ENCODE data around the gene DNAJC7. TPM values are rescaled to one million over a fixed set of nuclear protein-coding genes. Genes with fewer than 3 reads are reported as not detected.
A peak's percentile ranks its signal among the peaks of the same experiment; 100 is the strongest.

The DNAJC7 gene
- total RNA-seq, 2 donors from 2014 or later, result 76.5 to 84.6 TPM

DNA sequence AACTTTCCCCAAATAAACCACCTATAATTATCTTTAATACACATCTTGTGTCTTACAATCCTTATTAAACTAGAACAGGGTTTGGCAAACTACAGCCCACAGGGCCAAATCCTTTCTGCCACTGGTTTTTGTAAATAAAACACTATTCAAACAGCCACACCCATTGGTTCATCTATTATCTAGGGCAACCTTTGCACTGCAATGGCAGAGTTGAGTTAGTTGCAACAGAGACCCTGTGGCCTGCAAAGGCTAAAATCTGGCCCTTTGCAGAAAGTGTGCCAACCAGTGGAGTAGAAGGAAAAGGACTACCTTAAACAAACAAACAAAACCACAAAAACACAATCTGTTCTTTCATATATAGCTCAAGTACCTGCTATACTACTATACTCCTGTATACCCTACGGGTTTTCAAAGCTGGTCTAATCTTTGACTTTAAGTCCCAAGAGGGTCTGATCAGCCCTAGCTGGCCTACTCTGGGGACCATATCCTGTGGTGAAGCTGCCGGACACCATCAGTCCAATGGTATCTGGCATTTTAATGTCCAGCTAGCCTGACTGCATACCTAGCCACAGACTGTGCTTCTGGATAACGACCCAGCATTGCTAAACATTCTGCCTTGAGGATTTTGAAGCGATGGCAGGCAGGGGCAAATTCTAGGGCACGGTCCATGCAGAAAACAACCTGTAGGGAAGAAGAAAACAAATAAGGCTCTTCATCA lies 27.4 kb downstream of the DNAJC7 start:
- peak in 1 of 2 donors; percentile 40 for DNase-seq
- peak; percentile 88 for ATAC-seq
- intact Hi-C loops (cut with DNase I, micrococcal nuclease), result no loop called here

DNA sequence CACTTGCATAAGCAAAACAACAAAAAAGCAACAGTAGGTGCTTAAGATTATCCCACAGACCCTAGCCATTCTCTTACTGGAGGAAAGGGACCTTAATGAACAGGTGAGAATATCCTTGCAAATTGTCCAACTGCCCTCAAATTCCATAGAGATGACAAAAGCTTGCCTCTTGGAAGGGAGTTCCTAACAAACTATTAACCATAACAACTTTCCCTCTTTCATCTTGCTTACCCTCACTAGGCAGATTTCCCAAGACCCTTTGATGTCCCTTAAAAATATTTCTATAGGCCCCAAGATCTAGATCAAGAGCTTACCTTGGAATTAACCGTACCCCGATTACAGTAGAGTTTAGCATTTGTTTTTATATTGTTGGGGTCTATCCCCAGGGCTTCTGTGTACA lies 28.8 kb downstream of the DNAJC7 start:
- DNase-seq (no peak), ATAC-seq (no peak)
- intact Hi-C loops (cut with DNase I, micrococcal nuclease), result no loop called here

DNA sequence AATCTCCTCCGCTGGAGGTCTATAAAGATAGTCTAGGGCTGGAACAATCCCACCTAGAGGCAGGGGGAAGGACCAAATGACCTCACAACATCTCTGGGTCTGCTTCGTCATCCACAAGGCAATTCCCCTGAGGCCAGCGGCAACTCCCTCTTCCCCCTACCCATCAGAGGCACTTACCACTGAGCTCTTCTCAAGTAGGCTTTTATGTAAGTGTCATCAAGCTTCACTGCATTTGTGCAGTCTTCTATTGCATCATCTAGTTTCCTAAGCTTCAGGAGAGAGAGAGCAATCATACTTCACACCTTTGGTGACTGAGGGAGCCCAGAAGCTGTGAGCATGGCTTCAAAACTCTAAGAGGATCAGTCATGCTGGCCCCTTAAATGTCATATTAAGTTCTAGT lies 29.6 kb downstream of the DNAJC7 start:
- intact Hi-C loops (cut with DNase I, micrococcal nuclease), result no loop called here
- ATAC-seq (no peak), DNase-seq (no peak)

DNA sequence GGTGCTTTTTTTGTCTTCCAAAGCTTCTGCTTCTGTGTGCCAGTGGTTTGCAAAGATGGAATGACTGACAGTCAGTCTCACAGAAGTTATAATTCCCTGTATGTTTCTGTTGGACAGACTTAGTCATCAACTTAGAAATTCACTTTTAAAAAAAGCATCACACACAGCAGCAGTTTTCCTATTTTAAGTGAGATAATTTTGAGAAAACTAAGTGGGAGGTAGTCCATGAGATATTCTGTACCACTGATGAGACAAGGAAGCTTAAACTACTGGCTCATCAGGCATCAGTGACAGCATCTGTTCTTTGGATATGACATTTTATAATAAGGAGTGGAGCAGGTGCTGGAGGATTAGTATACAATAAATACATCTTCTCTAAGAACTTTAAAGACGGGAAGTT lies 30.6 kb downstream of the DNAJC7 start:
- DNase-seq (no peak), ATAC-seq (no peak)
- intact Hi-C loops (cut with DNase I, micrococcal nuclease), result no loop called here

DNA sequence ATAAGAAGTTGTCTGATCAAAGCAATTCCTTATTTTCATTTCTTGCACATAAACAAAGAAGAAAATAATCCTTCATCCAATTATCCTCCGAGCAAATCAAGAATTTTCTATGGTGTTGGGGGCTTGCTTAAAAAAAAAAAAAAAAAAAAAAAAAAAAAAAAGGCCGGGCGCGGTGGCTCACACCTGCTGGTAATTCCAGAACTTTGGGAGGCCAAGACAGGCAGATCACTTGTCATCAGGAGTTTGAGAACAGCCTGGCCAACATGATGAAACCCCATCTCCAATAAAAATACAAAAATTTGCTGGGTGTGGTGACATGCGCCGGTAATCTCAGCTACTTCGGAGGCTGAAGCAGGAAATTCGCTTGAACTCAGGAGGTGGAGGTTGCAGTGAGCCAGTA lies 31.3 kb downstream of the DNAJC7 start:
- intact Hi-C loops (cut with DNase I, micrococcal nuclease), result no loop called here
- DNase-seq, result no peak
- ATAC-seq, result no peak

DNA sequence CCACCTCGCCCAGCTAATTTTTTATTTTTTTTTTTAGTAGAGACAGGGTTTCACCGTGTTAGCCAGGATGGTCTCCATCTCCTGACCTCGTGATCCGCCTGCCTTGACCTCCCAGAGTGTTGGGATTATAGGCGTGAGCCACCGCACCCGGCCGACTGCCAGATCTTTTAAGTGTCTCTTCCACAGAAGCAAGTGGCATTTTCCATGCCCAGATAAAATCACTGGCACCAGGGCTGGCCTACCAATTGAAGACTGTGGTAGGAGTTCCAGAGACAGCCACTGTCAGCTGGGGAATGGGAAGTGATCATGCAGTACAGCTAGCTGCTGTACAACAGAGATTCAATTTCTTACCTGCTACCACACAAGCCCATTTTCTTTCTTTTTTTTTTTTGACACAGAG lies 32.8 kb downstream of the DNAJC7 start:
- no peak for ATAC-seq
- DNase-seq, result no peak
- intact Hi-C loops (cut with DNase I, micrococcal nuclease), result no loop called here

DNA sequence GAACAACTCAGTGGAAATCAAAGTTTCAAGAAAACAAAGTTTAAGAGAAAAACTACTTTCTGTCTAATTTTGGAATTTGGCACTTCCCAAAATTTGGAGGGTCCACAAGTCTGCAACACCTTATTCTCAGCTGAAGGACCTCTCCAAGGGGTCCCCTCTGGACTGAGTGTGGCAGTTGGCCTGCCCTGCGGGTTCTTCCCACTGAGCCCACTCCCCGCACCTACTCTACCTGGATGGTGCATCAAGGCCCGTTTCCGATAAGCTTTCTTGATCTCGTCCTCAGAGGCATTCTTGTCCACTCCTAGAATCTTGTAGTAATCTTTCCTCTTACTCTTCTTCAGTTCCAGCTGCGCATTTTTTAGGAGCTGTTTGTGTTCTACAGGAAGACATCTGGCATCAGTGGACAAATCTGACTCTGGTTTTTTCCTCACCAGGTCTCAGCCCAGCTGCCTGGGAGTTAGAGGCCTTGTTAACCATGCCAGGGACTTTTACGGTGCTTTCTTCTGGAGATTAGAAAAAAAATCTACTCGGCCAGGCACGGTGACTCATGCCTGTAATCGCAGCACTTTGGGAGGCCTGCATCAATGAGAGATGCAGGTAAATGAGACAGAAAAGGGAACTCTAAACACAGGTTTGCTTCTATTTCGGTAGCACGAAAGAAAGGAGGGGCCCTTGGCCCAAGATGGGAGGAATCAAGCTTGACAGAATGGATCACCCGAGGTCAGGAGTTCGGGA lies 35.0 kb downstream of the DNAJC7 start:
- ATAC-seq, result no peak
- intact Hi-C loops (cut with DNase I, micrococcal nuclease), result no loop called here

DNA sequence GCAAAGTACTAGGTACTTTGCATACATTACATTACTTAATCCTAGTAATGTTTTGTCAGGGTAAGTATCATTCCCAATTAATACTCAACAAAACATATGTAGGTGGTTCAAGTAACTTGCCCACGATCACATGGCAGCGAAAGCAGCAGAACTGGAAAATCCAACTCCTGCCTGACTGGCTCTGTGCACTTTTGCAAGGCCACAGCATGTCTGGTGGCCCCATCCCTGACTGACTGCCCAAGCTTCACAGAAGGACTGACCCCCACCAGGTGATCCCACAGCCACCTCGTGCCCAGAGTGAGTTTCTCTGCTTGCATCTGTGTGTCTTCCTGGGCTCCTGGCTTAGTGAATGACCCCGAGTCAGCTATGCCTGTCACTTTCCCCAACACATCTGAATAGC lies 39.2 kb downstream of the DNAJC7 start:
- peak; percentile 15 for ATAC-seq
- intact Hi-C loops (cut with DNase I, micrococcal nuclease), result no loop called here
- DNase-seq, result no peak

More for the DNA sequence above, 35.0 kb downstream of the DNAJC7 start:
- no peak for DNase-seq

DNA sequence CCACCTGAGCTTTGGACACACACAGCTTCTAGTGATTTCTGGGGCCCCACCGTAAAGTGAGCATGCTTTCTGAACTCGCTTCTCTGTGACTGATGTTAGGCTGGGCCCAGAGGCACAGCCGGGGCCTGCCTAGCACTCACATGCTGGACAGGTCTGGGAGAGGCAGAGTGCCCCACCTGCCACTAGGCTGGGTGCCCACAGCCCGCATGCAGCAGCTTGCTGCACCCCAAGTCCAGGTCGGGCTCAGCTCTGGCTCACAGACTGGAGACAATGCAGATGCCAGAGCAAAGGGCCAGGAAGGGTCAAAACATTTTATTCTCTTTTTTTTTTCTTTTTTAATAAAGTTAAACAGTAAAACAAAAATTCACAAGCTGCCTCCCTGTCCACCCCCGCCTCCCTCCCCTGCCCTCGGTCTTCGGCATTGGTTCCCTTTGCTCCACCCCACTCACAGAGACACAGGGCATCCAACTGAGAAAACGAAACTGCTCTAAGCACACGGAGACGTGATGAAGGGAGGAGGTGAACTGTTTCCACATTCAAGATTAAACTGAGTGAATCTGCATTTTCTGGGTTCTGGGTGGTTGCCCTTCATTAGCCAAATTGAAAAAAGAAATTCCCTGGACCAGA lies 41.0 kb downstream of the DNAJC7 start:
- intact Hi-C loops (cut with DNase I, micrococcal nuclease), result no loop called here

DNA sequence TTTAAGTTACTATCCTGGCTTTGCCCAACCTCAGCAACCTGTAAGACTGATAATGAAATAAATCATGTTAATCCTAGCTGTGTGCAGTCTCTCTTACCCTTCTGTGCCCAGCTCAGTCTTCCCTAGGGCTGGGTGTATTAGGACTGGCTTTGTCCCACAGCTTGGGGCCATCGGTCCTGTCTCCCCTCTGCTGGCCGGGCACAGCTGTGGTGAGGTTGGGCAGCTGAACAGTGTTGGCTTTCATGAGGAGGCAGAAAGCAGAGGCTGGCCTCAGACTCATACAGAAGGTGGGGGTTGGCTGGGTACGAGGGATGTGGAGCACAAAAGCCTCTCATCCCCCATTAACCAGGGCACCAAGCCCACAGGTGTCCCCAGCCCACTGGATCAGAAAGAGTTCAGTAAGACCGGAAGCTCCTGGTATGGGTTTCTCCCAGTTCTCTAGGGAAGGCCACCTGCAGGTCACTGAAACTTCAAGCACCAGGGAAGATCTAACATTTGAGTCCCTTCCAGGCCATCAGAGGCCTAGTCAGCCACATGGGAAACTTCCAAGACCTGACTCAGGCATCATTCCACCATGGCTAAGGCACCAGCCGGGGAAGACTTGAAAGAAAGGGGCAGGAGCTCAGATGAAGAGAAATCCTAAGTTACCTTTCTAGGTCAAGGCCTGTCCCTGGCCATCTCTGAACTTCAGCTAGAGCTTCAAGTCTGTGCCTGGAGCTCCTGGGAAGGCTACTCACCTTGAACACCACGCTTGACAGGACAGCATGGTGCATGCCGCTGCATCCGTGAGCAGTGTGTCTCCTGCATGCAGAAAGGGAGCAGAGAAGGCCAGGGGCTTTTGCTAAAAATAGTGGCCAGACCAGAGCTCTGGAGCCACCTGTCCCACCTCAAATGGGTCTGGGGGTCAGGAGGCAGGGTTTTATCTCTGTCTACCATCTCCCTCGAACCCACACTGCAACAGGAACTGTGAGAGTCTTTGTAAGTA lies 41.8 kb downstream of the DNAJC7 start:
- no peak for DNase-seq
- intact Hi-C loops (cut with DNase I, micrococcal nuclease), result no loop called here
- ATAC-seq, result no peak

More for the DNA sequence above, 41.0 kb downstream of the DNAJC7 start:
- ATAC-seq (no peak), DNase-seq (no peak)

DNA sequence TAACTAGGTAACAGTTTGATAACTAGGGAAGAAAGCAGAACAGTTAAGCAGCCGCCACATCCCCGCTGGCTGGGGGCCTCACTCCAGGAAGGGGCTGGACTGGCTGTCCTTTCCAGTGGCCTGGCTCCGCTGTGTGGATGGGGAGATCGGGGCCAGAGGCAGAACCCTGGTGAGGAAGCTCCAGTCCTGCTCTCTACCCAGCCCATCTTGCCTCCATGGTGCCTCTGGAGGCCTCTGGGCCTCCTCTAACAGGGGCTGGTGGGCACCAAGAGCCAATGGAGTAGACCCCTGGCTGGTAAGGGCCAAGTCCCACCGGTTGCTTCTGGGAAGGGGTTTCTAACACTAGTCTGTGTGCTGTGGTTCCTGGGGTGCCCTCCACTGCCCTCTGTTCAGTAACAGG lies 42.6 kb downstream of the DNAJC7 start:
- no peak for ATAC-seq
- DNase-seq, result no peak

DNA sequence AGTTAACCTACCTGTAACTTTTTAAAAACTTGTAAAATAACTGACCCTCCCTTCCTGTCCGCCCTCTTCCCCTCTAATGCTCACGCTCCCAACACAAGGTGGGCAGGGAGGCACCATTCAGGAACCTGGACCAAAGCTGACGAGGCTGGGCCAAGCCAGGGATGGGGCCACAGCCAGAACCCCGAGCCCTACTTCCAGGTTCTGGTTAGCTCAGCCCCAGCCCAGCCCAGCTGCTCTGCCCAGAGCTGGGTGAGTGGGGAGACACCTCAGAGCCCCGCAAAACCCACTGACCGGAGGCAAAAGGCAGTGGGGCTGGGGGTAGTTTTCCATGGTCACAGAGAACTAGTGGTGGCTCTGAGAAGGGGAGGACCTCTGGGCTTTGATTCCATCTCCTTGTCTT lies 43.2 kb downstream of the DNAJC7 start:
- DNase-seq, result no peak
- intact Hi-C loops (cut with DNase I, micrococcal nuclease), result no loop called here
- no peak for ATAC-seq

More for the DNA sequence above, 42.6 kb downstream of the DNAJC7 start:
- intact Hi-C loops (cut with DNase I, micrococcal nuclease), result no loop called here

DNA sequence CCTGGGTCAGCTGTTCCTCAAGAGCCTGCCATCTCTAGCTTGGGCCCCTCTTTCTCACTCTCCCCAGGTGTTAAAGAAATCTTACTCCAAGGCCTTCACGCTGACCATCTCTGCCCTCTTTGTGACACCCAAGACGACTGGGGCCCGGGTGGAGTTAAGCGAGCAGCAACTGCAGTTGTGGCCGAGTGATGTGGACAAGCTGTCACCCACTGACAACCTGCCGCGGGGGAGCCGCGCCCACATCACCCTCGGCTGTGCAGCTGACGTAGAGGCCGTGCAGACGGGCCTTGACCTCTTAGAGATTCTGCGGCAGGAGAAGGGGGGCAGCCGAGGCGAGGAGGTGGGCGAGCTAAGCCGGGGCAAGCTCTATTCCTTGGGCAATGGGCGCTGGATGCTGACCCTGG lies 43.8 kb downstream of the DNAJC7 start:
- intact Hi-C loops (cut with DNase I, micrococcal nuclease), result no loop called here
- no peak for DNase-seq
- ATAC-seq, result no peak

DNA sequence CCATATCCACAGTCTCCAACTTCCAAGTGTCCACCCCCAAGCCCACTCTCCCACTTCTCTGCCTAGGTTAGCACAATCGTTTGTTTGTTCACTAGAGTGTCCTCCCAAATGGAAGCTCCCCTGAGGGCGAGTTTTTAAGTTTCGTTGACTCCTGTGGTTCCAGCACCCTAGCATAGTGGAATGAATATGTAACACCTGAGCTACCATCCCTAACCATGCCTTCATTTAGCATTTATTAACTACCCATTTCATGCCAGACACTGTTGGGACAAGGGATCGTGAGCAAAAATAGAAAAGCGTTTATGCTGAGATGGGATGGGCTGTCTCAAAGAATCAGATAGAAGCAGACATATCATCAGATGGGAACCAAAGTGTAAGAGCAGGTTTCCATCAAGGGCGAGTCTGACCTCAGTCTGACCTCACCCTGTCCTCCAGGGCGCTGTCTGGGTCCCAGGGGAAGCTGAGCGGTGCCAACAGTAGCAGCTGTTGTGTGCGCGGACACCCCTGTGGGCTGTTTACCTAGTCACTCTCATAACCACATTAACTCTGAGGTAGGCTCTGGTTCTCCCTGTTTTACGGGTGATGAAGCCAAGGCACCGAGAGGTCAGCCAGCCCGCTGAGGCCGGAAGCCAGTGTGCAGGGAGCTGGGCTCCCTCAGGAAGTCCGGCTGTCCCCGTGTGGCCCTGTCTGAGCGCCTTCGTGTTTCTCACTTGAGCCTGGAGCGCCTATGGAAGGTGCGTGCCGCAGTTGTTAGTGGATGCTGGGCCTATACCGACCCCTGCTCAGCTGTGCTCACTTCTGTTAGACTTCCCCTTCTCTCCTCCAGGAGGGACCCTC lies 44.5 kb downstream of the DNAJC7 start:
- DNase-seq, result no peak
- intact Hi-C loops (cut with DNase I, micrococcal nuclease), result no loop called here
- ATAC-seq, result peak; percentile 8

DNA sequence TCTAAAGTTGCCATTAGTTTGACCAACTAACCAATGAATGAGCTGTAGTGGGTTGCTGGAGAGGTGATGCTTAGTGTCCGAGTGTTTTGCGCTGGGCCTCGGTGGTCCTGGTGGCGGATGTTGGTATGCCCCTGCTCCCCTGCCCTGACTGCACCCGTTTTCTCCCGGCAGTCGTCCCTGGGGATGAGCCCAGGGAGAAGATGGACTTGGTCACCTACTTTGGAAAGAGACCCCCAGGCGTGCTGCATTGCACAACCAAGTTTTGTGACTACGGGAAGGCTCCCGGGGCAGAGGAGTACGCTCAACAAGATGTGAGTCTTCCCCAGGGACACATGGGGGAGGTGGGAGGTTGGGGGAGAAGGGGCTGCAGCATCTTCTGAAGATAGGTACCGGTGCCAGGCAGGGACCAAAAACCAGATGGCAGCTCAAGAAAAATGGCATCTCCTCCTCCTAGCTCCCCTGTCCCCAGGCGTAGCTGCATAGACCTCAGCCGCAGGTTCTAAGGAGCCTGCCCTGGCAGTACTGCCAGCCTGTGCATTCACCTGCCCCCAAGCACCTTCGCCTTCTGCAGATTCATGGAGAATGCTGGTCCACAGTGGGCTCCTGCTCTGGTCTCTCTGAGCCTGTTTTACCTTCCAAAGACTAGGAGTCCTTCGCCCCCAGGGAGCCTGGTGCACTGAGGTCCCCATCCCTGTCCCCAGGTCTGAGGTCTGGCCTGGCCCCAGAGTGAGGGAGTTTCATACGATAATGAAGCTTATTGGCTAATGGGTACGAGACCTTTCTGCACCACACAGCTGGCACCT lies 45.3 kb downstream of the DNAJC7 start:
- intact Hi-C loops (cut with DNase I, micrococcal nuclease), result no loop called here
- DNase-seq (no peak), ATAC-seq (no peak)

DNA sequence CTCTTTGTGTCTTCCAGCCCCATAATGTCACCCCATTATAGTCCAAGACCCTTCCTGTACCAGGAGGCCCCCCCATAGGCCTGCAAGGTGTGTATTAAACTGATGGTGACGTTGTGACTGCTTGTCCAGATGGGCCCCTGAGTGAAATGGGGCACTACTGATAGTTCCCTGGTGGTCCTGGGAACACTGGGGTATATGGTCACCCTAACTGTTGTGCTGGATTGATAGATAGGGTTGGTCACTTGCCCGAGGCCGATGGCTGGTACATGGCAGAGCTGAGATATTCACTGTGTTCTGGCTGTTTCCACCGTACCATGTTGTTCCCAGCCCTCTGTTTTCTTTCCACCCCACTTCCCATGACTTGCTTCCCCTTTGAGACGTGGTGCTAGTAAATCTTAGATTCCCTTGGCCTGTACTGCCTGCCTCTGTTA lies 46.3 kb downstream of the DNAJC7 start:
- ATAC-seq, result no peak
- DNase-seq, result no peak
- intact Hi-C loops (cut with DNase I, micrococcal nuclease), result no loop called here

DNA sequence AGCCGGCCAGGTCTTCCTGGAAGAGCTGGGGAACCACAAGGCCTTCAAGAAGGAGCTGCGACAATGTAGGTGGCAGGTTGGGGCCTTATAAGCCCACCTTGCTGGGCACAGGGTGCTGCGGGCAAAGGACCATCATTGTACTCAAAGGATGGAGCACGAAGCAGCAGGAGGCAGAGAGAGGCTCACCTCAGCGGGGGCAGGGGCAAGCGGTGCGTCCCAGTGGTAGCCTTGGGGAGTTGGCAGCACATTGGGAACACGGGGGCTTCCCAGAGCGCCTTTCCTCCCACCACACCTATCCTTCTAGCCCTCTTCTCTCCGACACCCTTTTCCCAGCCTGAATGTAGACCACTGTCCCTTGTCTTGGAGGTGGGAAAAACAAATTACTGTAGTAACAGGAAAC lies 48.6 kb downstream of the DNAJC7 start:
- ATAC-seq, result no peak
- intact Hi-C loops (cut with DNase I, micrococcal nuclease), result loop anchor here in 1 of 2 donors (10.0 kb wide), 1 partner anchor 146 kb away; the partner anchor contains the start of gene DHX58

More for the DNA sequence above, 48.6 kb downstream of the DNAJC7 start:
- DNase-seq, result no peak

Measured in left colon (tissue), 2 donors.